ENCODE measurements around the gene MAPK10. TPM values are rescaled to one million over a fixed set of nuclear protein-coding genes. Genes with fewer than 3 reads are reported as not detected.
"Not testable (repeated sequence)": the region's sequence is repeated elsewhere in the genome, so short reads cannot be mapped to it uniquely, and the experiment has no call there.

MAPK10 gene
- total RNA-seq, 1 experiment from 2014 or later = 423 TPM

- no peak overlapping the region for H3K9ac ChIP-seq (ENCODE audit: low read length)
These were observed 21.3 kb downstream of the MAPK10 start for GRCh38 chr4:86338521-86338920.

GRCh38 chr4:86334020-86334750 lies 25.7 kb downstream of the MAPK10 start:
- Histone ChIP-seq H3K79me2 (ENCODE audit: low read length) (peaks cover 92% of the 10 kb centered on the region), H4K20me1 (ENCODE audit: insufficient read depth, low read depth, low read length) (no peaks in the 10 kb centered on the region)

More at GRCh38 chr4:86338521-86338920, 21.3 kb downstream of the MAPK10 start:
- no peak overlapping the region for H3K4me2 ChIP-seq (ENCODE audit: low read depth, low read length, poor library complexity, severe bottlenecking)
- H3K4me3 ChIP-seq (ENCODE audit: low read length) = no peak overlapping the region
- H3K36me3 ChIP-seq (ENCODE audit: insufficient read depth, low read length) = peaks cover 35% of the 10 kb centered on the region
- H3K79me2 ChIP-seq (ENCODE audit: low read length) = peaks cover 95% of the 10 kb centered on the region
- H3K27me3 ChIP-seq (ENCODE audit: low read length) = no peaks in the 10 kb centered on the region
- H3K9me2 ChIP-seq (replicated peaks; ENCODE audit: insufficient read depth, low read length) = no peaks in the 10 kb centered on the region
- no peaks in the 10 kb centered on the region for H4K20me1 ChIP-seq (ENCODE audit: insufficient read depth, low read depth, low read length)
- peaks cover 16% of the 10 kb centered on the region for H3K4me1 ChIP-seq (ENCODE audit: low read length)
- no peaks in the 10 kb centered on the region for H3K9me3 ChIP-seq (ENCODE audit: low read length)
- DNase-seq = no peak
- no peak overlapping the region for H2AFZ ChIP-seq (ENCODE audit: low read length)
- no peak overlapping the region for H3K27ac ChIP-seq (ENCODE audit: low read length)

GRCh38 chr4:86333236-86333635 lies 26.6 kb downstream of the MAPK10 start:
- H3K4me3 ChIP-seq (ENCODE audit: low read length) = no peak overlapping the region
- H3K4me1 ChIP-seq (ENCODE audit: low read length) = peaks cover 41% of the 10 kb centered on the region
- no peaks in the 10 kb centered on the region for H3K9me3 ChIP-seq (ENCODE audit: low read length)
- H3K79me2 ChIP-seq (ENCODE audit: low read length) = peaks cover 92% of the 10 kb centered on the region
- H3K27me3 ChIP-seq (ENCODE audit: low read length) = no peaks in the 10 kb centered on the region
- H3K9me2 ChIP-seq (replicated peaks; ENCODE audit: insufficient read depth, low read length) = no peaks in the 10 kb centered on the region
- no peak overlapping the region for H2AFZ ChIP-seq (ENCODE audit: low read length)
- H3K27ac ChIP-seq (ENCODE audit: low read length) = peak overlapping the region; percentile 10; the same call in 1 of the 2 replicates
- no peak overlapping the region for H3K9ac ChIP-seq (ENCODE audit: low read length)
- no peak overlapping the region for H3K4me2 ChIP-seq (ENCODE audit: low read depth, low read length, poor library complexity, severe bottlenecking)
- H3K36me3 ChIP-seq (ENCODE audit: insufficient read depth, low read length) = peaks cover 14% of the 10 kb centered on the region
- no peaks in the 10 kb centered on the region for H4K20me1 ChIP-seq (ENCODE audit: insufficient read depth, low read depth, low read length)
- no peak for DNase-seq

More at GRCh38 chr4:86334020-86334750, 25.7 kb downstream of the MAPK10 start:
- Histone ChIP-seq H3K9ac (ENCODE audit: low read length) (no peak overlapping the region), H3K9me3 (ENCODE audit: low read length) (no peaks in the 10 kb centered on the region), H3K27ac (ENCODE audit: low read length) (peak overlapping the region; percentile 48), H2AFZ (ENCODE audit: low read length) (no peak overlapping the region), H3K4me3 (ENCODE audit: low read length) (no peak overlapping the region), H3K4me2 (ENCODE audit: low read depth, low read length, poor library complexity, severe bottlenecking) (no peak overlapping the region), H3K9me2 (replicated peaks; ENCODE audit: insufficient read depth, low read length) (no peaks in the 10 kb centered on the region), H3K27me3 (ENCODE audit: low read length) (no peaks in the 10 kb centered on the region), H3K4me1 (ENCODE audit: low read length) (peaks cover 41% of the 10 kb centered on the region), H3K36me3 (ENCODE audit: insufficient read depth, low read length) (peaks cover 17% of the 10 kb centered on the region)
- DNase-seq = no peak

GRCh38 chr4:86330961-86331742 lies 28.7 kb downstream of the MAPK10 start:
- Histone ChIP-seq H2AFZ (ENCODE audit: low read length) (no peak overlapping the region), H3K4me3 (ENCODE audit: low read length) (no peak overlapping the region), H3K27me3 (ENCODE audit: low read length) (no peaks in the 10 kb centered on the region), H3K9me3 (ENCODE audit: low read length) (no peaks in the 10 kb centered on the region), H3K9ac (ENCODE audit: low read length) (no peak overlapping the region), H3K36me3 (ENCODE audit: insufficient read depth, low read length) (peaks cover 12% of the 10 kb centered on the region), H3K27ac (ENCODE audit: low read length) (peak overlapping the region; percentile 9; the same call in 1 of the 2 replicates), H3K4me1 (ENCODE audit: low read length) (peaks cover 47% of the 10 kb centered on the region), H4K20me1 (ENCODE audit: insufficient read depth, low read depth, low read length) (no peaks in the 10 kb centered on the region), H3K79me2 (ENCODE audit: low read length) (peaks cover 92% of the 10 kb centered on the region), H3K9me2 (replicated peaks; ENCODE audit: insufficient read depth, low read length) (no peaks in the 10 kb centered on the region), H3K4me2 (ENCODE audit: low read depth, low read length, poor library complexity, severe bottlenecking) (peak overlapping the region; percentile 16)
- no peak for DNase-seq

GRCh38 chr4:86330411-86330810 lies 29.4 kb downstream of the MAPK10 start:
- not testable (repeated sequence) for H2AFZ ChIP-seq (ENCODE audit: low read length); H3K27ac ChIP-seq (ENCODE audit: low read length); H3K9me3 ChIP-seq (ENCODE audit: low read length); H3K9ac ChIP-seq (ENCODE audit: low read length); H3K4me2 ChIP-seq (ENCODE audit: low read depth, low read length, poor library complexity, severe bottlenecking); H3K9me2 ChIP-seq (replicated peaks; ENCODE audit: insufficient read depth, low read length); H4K20me1 ChIP-seq (ENCODE audit: insufficient read depth, low read depth, low read length); H3K27me3 ChIP-seq (ENCODE audit: low read length); H3K4me3 ChIP-seq (ENCODE audit: low read length); DNase-seq
- H3K36me3 ChIP-seq (ENCODE audit: insufficient read depth, low read length) = peaks cover 13% of the 10 kb centered on the region
- peaks cover 52% of the 10 kb centered on the region for H3K4me1 ChIP-seq (ENCODE audit: low read length)
- H3K79me2 ChIP-seq (ENCODE audit: low read length) = peaks cover 93% of the 10 kb centered on the region

- Histone ChIP-seq H3K9ac (ENCODE audit: low read length) (no peak overlapping the region), H3K9me2 (replicated peaks; ENCODE audit: insufficient read depth, low read length) (no peaks in the 10 kb centered on the region), H3K27ac (ENCODE audit: low read length) (no peak overlapping the region), H3K4me3 (ENCODE audit: low read length) (no peak overlapping the region), H4K20me1 (ENCODE audit: insufficient read depth, low read depth, low read length) (no peaks in the 10 kb centered on the region), H3K4me1 (ENCODE audit: low read length) (peaks cover 43% of the 10 kb centered on the region), H3K4me2 (ENCODE audit: low read depth, low read length, poor library complexity, severe bottlenecking) (no peak overlapping the region), H3K79me2 (ENCODE audit: low read length) (peaks cover 93% of the 10 kb centered on the region), H3K27me3 (ENCODE audit: low read length) (no peaks in the 10 kb centered on the region), H3K9me3 (ENCODE audit: low read length) (no peaks in the 10 kb centered on the region), H2AFZ (ENCODE audit: low read length) (no peak overlapping the region), H3K36me3 (ENCODE audit: insufficient read depth, low read length) (peaks cover 19% of the 10 kb centered on the region)
- no peak for DNase-seq
These were observed 30.4 kb downstream of the MAPK10 start for GRCh38 chr4:86329431-86329830.

GRCh38 chr4:86326400-86326799 lies 33.5 kb downstream of the MAPK10 start:
- Histone ChIP-seq H3K27ac (ENCODE audit: low read length) (peak overlapping the region; percentile 22), H2AFZ (ENCODE audit: low read length) (no peak overlapping the region), H3K36me3 (ENCODE audit: insufficient read depth, low read length) (peaks cover 37% of the 10 kb centered on the region), H3K9me2 (replicated peaks; ENCODE audit: insufficient read depth, low read length) (no peaks in the 10 kb centered on the region), H3K4me3 (ENCODE audit: low read length) (no peak overlapping the region), H3K27me3 (ENCODE audit: low read length) (no peaks in the 10 kb centered on the region), H3K9me3 (ENCODE audit: low read length) (no peaks in the 10 kb centered on the region), H4K20me1 (ENCODE audit: insufficient read depth, low read depth, low read length) (no peaks in the 10 kb centered on the region), H3K79me2 (ENCODE audit: low read length) (peaks cover 91% of the 10 kb centered on the region), H3K4me2 (ENCODE audit: low read depth, low read length, poor library complexity, severe bottlenecking) (no peak overlapping the region), H3K4me1 (ENCODE audit: low read length) (peaks cover 17% of the 10 kb centered on the region), H3K9ac (ENCODE audit: low read length) (no peak overlapping the region)
- no peak for DNase-seq

GRCh38 chr4:86319390-86319789 lies 40.5 kb downstream of the MAPK10 start:
- Histone ChIP-seq H3K9me3 (ENCODE audit: low read length) (no peaks in the 10 kb centered on the region), H3K4me2 (ENCODE audit: low read depth, low read length, poor library complexity, severe bottlenecking) (no peak overlapping the region)

More at GRCh38 chr4:86319390-86319789, 40.5 kb downstream of the MAPK10 start:
- no peak overlapping the region for H3K4me3 ChIP-seq (ENCODE audit: low read length)
- H3K9me2 ChIP-seq (replicated peaks; ENCODE audit: insufficient read depth, low read length) = no peaks in the 10 kb centered on the region
- no peak for DNase-seq
- H3K4me1 ChIP-seq (ENCODE audit: low read length) = no peaks in the 10 kb centered on the region
- no peaks in the 10 kb centered on the region for H4K20me1 ChIP-seq (ENCODE audit: insufficient read depth, low read depth, low read length)
- peaks cover 78% of the 10 kb centered on the region for H3K79me2 ChIP-seq (ENCODE audit: low read length)
- no peak overlapping the region for H2AFZ ChIP-seq (ENCODE audit: low read length)
- no peak overlapping the region for H3K9ac ChIP-seq (ENCODE audit: low read length)
- H3K27ac ChIP-seq (ENCODE audit: low read length) = no peak overlapping the region
- peaks cover 17% of the 10 kb centered on the region for H3K36me3 ChIP-seq (ENCODE audit: insufficient read depth, low read length)
- H3K27me3 ChIP-seq (ENCODE audit: low read length) = no peaks in the 10 kb centered on the region
